GM12872 (cell line): Measurements from ENCODE around the gene RPL27A.

Source experiments
- CTCF ChIP-seq: IDR thresholded peaks from 3 replicates; pipeline ENCODE4 v1.5.1; 2011; ENCODE audit warnings: low read depth, mild to moderate bottlenecking, low read length, moderate library complexity; ENCODE audit not compliant: insufficient read depth

RPL27A gene

GRCh38 chr11:8686325-8686724 lies 3.7 kb downstream of the RPL27A start:
- TF ChIP-seq CTCF = no peak

- TF ChIP-seq CTCF = no peak
Observed at GRCh38 chr11:8688414-8689362, 6.1 kb downstream of the RPL27A start.

GRCh38 chr11:8689726-8690255 lies 7.2 kb downstream of the RPL27A start:
- no peak for TF ChIP-seq CTCF

GRCh38 chr11:8690374-8691342 lies 8.1 kb downstream of the RPL27A start:
- no peak for TF ChIP-seq CTCF

GRCh38 chr11:8691601-8692000 lies 9.0 kb downstream of the RPL27A start:
- no peak for TF ChIP-seq CTCF

- TF ChIP-seq CTCF = no peak
Observed at GRCh38 chr11:8692417-8692816, 9.8 kb downstream of the RPL27A start.

- TF ChIP-seq CTCF = no peak
Observed at GRCh38 chr11:8693010-8693551, 10.5 kb downstream of the RPL27A start.
